K562 (cell line): ENCODE data around the gene MAD2L1. TPM values are rescaled to one million over a fixed set of nuclear protein-coding genes. Genes with fewer than 3 reads are reported as not detected.

Experiments used
- AFF4 ChIP-seq: sonication (generic); formaldehyde crosslinking; IDR thresholded peaks from 2 replicates; pipeline ENCODE4 v1.8.0; 2023; ENCODE audit warnings: mild to moderate bottlenecking, missing genetic modification reagents
- CEBPZ ChIP-seq: fragments of 150-350 bp; IDR thresholded peaks from 2 replicates; pipeline ENCODE4 v1.6.1; 2014; ENCODE audit warnings: low read depth, mild to moderate bottlenecking, low read length, borderline replicate concordance
- E2F4 ChIP-seq: sonication (generic); formaldehyde crosslinking; IDR thresholded peaks from 2 replicates; pipeline ENCODE4 v1.8.0; 2022; ENCODE audit warnings: mild to moderate bottlenecking, low read depth, missing genetic modification reagents
- HDAC1 ChIP-seq, 2 experiments: fragments of 450-650 bp; IDR thresholded peaks; 2 replicates each; pipeline ENCODE4 v1.6.1; 2016 to 2017; ENCODE audit warnings: inconsistent platforms in 1 of 2, mild to moderate bottlenecking in 1 of 2, moderate library complexity in 1 of 2
- PHB ChIP-seq: fragments of 250-450 bp; sonication (Bioruptor Pico); IDR thresholded peaks from 2 replicates; pipeline ENCODE4 v1.5.0; 2021
- SIN3A ChIP-seq, 2 experiments: fragments of 150-350 bp in 1 of 2; IDR thresholded peaks; 2 replicates each; pipeline ENCODE4 v1.6.1; 2011 to 2016; ENCODE audit warnings: borderline replicate concordance in 2 of 2, low read depth in 2 of 2, low read length in 2 of 2, mild to moderate bottlenecking in 2 of 2, moderate library complexity in 2 of 2; ENCODE audit not compliant: control insufficient read depth in 1 of 2
- SMARCB1 ChIP-seq: IDR thresholded peaks from 2 replicates; pipeline ENCODE4 v1.6.1; 2011; ENCODE audit warnings: improper control_type of control experiment, low read depth; ENCODE audit not compliant: insufficient read length
- TAF1 ChIP-seq: IDR thresholded peaks from 2 replicates; pipeline ENCODE4 v1.6.1; 2011; ENCODE audit warnings: mild to moderate bottlenecking, low read length, moderate library complexity; ENCODE audit not compliant: insufficient read depth, control insufficient read depth, severe bottlenecking; ENCODE audit errors: extremely low read depth
- ZKSCAN1 ChIP-seq: fragments of 150-350 bp; IDR thresholded peaks from 2 replicates; pipeline ENCODE4 v1.6.1; 2016; ENCODE audit warnings: low read depth, low read length
- ZSCAN29 ChIP-seq: fragments of 450-650 bp; IDR thresholded peaks from 2 replicates; pipeline ENCODE4 v1.6.1; 2017
- polyA plus RNA-seq, 8 experiments: library from polyadenylated mRNA; depleted of rRNA in 4 of 8; stranded (reverse) in 5 of 8; unstranded in 3 of 8; fragments of >200 nt; fragmentation: Nextera tagmentation in 2 of 8; fragmentation: Illumina TruSeq in 1 of 8; extraction: Ambion mirVana in 2 of 8; extraction: Trizol in 1 of 8; gene quantifications; 2 replicates each; pipeline versions ENCODE4 v1.2.1 to v1.2.3, GENCODE V29; 2011 to 2014; ENCODE audit warnings: inconsistent platforms in 1 of 8, missing spikeins in 1 of 8
- total RNA-seq, 7 experiments: library from RNA; depleted of rRNA in 6 of 7; stranded (reverse); fragments of >200 nt in 6 of 7; fragmentation: Illumina TruSeq in 2 of 7; extraction: Trizol in 2 of 7; gene quantifications; 2 replicates each; pipeline versions ENCODE4 v1.2.1 to v1.2.3, GENCODE V29; 2011 to 2021; ENCODE audit warnings: low replicate concordance in 1 of 7

Gene MAD2L1
- total and polyA plus RNA-seq, 9 of the 15 experiments (the other 6 are each of a cell fraction or from before 2014, with no cell fraction given): 75.0 to 494 (median 129) TPM

- TF ChIP-seq AFF4 (CRISPR knock-in tag): peak; percentile 87; the same call in 1 of the 2 replicates
- TF ChIP-seq CEBPZ: no peak
- 0 out of 2 replicates have a peak, but pooled peaks have one; percentile 45 for TF ChIP-seq ZSCAN29
- TF ChIP-seq E2F4 (CRISPR knock-in tag): peak; percentile 100
- peak; percentile 28 to 99; a peak in 3 of 4 replicates for TF ChIP-seq HDAC1 (IDR thresholded peaks at IDR 0.05)
- TF ChIP-seq PHB (CRISPR knock-in tag): no peak
- peak in 1 of 2 experiments; percentile 93; a peak in 3 of 4 replicates for TF ChIP-seq SIN3A (IDR thresholded peaks at IDR 0.05; ENCODE audit: borderline replicate concordance in 2 of 2, control insufficient read depth in 1 of 2, low read depth in 2 of 2, low read length in 2 of 2)
- no peak for TF ChIP-seq ZKSCAN1
- TF ChIP-seq SMARCB1: peak; percentile 40
- TF ChIP-seq TAF1: peak; percentile 82
Observed at GRCh38 chr4:120066517-120067340, at the start of gene MAD2L1 (continued).
